H9 (cell line): ENCODE results near the gene RHBDL1. TPM values are rescaled to one million over a fixed set of nuclear protein-coding genes. Genes with fewer than 3 reads are reported as not detected.

Experiments
- DNase-seq: peaks from one replicate; pipeline ENCODE4 v3.0.0-alpha.2; 2017
- H2AFZ ChIP-seq: one replicate; pipeline ENCODE4 v1.6.1; 2013; ENCODE audit warnings: mild to moderate bottlenecking, low read length, control low read depth, moderate library complexity
- H2AK5ac ChIP-seq: 2 replicates; pipeline ENCODE4 v1.6.1; 2013; ENCODE audit warnings: low read length, control low read depth, mixed read lengths; ENCODE audit not compliant: insufficient read length
- H2BK120ac ChIP-seq: one replicate; pipeline ENCODE4 v1.6.1; 2013; ENCODE audit warnings: low read depth, mild to moderate bottlenecking, low read length, control low read depth, inconsistent platforms; ENCODE audit not compliant: poor library complexity, severe bottlenecking
- H2BK12ac ChIP-seq: 2 replicates; pipeline ENCODE4 v1.6.1; 2013; ENCODE audit warnings: low read length, control low read depth, mixed read lengths, low read depth; ENCODE audit not compliant: insufficient read length
- H2BK15ac ChIP-seq: 2 replicates; pipeline ENCODE4 v1.6.1; 2013; ENCODE audit warnings: low read depth, low read length, control low read depth
- H2BK20ac ChIP-seq: one replicate; pipeline ENCODE4 v1.6.1; 2013; ENCODE audit warnings: low read depth, mild to moderate bottlenecking, low read length, control low read depth, inconsistent platforms; ENCODE audit not compliant: poor library complexity, severe bottlenecking
- H2BK5ac ChIP-seq: 2 replicates; pipeline ENCODE4 v1.6.1; 2013; ENCODE audit warnings: low read length, control low read depth, mixed read lengths; ENCODE audit not compliant: insufficient read length
- H3K14ac ChIP-seq: 2 replicates; pipeline ENCODE4 v1.6.1; 2013; ENCODE audit warnings: low read length, control low read depth; ENCODE audit not compliant: insufficient read depth
- H3K18ac ChIP-seq: 2 replicates; pipeline ENCODE4 v1.6.1; 2013; ENCODE audit warnings: low read depth, mild to moderate bottlenecking, mixed read lengths, low read length, control low read depth; ENCODE audit not compliant: insufficient read length
- H3K23ac ChIP-seq: 2 replicates; pipeline ENCODE4 v1.6.1; 2013; ENCODE audit warnings: low read length, control low read depth, mixed read lengths, low read depth; ENCODE audit not compliant: insufficient read length
- H3K23me2 ChIP-seq: 2 replicates; pipeline ENCODE4 v1.6.1; 2013; ENCODE audit warnings: low read depth, mild to moderate bottlenecking, mixed read lengths, low read length, control low read depth; ENCODE audit not compliant: insufficient read length, poor library complexity, severe bottlenecking
- H3K27ac ChIP-seq: 2 replicates; pipeline ENCODE4 v1.5.1; 2013; ENCODE audit warnings: low read length, control low read depth, mixed read lengths, low read depth; ENCODE audit not compliant: insufficient read length
- H3K27me3 ChIP-seq: 2 replicates; pipeline ENCODE4 v1.6.1; 2013; ENCODE audit warnings: low read length, control low read depth, inconsistent platforms; ENCODE audit not compliant: insufficient read depth
- H3K4ac ChIP-seq: 2 replicates; pipeline ENCODE4 v1.6.1; 2013; ENCODE audit warnings: low read depth, mild to moderate bottlenecking, control low read depth, inconsistent platforms, low read length, moderate library complexity
- H3K4me1 ChIP-seq: 2 replicates; pipeline ENCODE4 v1.6.1; 2013; ENCODE audit warnings: low read length, control low read depth, inconsistent platforms; ENCODE audit not compliant: insufficient read depth
- H3K4me2 ChIP-seq: 2 replicates; pipeline ENCODE4 v1.6.1; 2013; ENCODE audit warnings: low read length, control low read depth, mixed read lengths; ENCODE audit not compliant: insufficient read length, insufficient read depth
- H3K56ac ChIP-seq: 2 replicates; pipeline ENCODE4 v1.6.1; 2013; ENCODE audit warnings: low read depth, mild to moderate bottlenecking, mixed read lengths, low read length, control low read depth; ENCODE audit not compliant: insufficient read length
- H3K79me1 ChIP-seq: 2 replicates; pipeline ENCODE4 v1.6.1; 2013; ENCODE audit warnings: low read depth, mild to moderate bottlenecking, moderate library complexity, low read length, control low read depth, inconsistent platforms; ENCODE audit not compliant: insufficient read depth, poor library complexity, severe bottlenecking
- H3K79me2 ChIP-seq: 2 replicates; pipeline ENCODE4 v1.6.1; 2013; ENCODE audit warnings: low read length, control low read depth, inconsistent platforms; ENCODE audit not compliant: insufficient read depth
- H3K9ac ChIP-seq: 2 replicates; pipeline ENCODE4 v1.6.1; 2013; ENCODE audit warnings: low read length, control low read depth, mixed read lengths; ENCODE audit not compliant: insufficient read length; ENCODE audit errors: extremely low read depth
- H3K9me3 ChIP-seq: one replicate; pipeline ENCODE4 v1.6.1; 2013; ENCODE audit warnings: low read depth, low read length, inconsistent platforms; ENCODE audit not compliant: control insufficient read depth
- H3T11ph ChIP-seq: one replicate; pipeline ENCODE4 v1.6.1; 2013; ENCODE audit warnings: mild to moderate bottlenecking, low read length, control low read depth, inconsistent platforms
- H4K20me1 ChIP-seq: one replicate; pipeline ENCODE4 v1.6.1; 2013; ENCODE audit not compliant: control insufficient read depth, insufficient read length, insufficient read depth
- H4K5ac ChIP-seq: 2 replicates; pipeline ENCODE4 v1.6.1; 2013; ENCODE audit warnings: low read depth, mild to moderate bottlenecking, mixed read lengths, low read length, control low read depth; ENCODE audit not compliant: insufficient read length
- H4K8ac ChIP-seq: replicated peaks from 2 replicates; pipeline ENCODE4 v1.6.1; 2013; ENCODE audit warnings: low read length, control low read depth, mixed read lengths, low read depth; ENCODE audit not compliant: insufficient read length
- H4K91ac ChIP-seq: 2 replicates; pipeline ENCODE4 v1.6.1; 2013; ENCODE audit warnings: low read depth, mild to moderate bottlenecking, moderate library complexity, mixed read lengths, low read length, control low read depth; ENCODE audit not compliant: insufficient read length
- H3K27ac Mint-ChIP-seq, 3 experiments: 2 replicates in 2 of 3; 3 replicates in 1 of 3; pipeline ENCODE4 v1.8.0; 2020 to 2021; ENCODE audit warnings: mixed read lengths in 3 of 3, mild to moderate bottlenecking in 1 of 3, moderate library complexity in 1 of 3
- H3K27me3 Mint-ChIP-seq: 2 replicates; pipeline ENCODE4 v1.8.0; 2021; ENCODE audit warnings: low read depth, mild to moderate bottlenecking, moderate library complexity, mixed read lengths
- H3K36me3 Mint-ChIP-seq, 3 experiments: 2 replicates in 2 of 3; 3 replicates in 1 of 3; pipeline ENCODE4 v1.8.0; 2020 to 2021; ENCODE audit warnings: low read depth in 3 of 3, mixed read lengths in 3 of 3; ENCODE audit not compliant: insufficient read depth in 1 of 3
- H3K4me1 Mint-ChIP-seq, 2 experiments: 2 replicates each; pipeline ENCODE4 v1.8.0; 2020; ENCODE audit warnings: mixed read lengths in 2 of 2
- H3K4me3 Mint-ChIP-seq, 2 experiments: 2 replicates in 1 of 2; 3 replicates in 1 of 2; pipeline ENCODE4 v1.8.0; 2020 to 2021; ENCODE audit warnings: mild to moderate bottlenecking in 2 of 2, mixed read lengths in 2 of 2, moderate library complexity in 1 of 2
- H3K9me3 Mint-ChIP-seq, 2 experiments: 2 replicates in 1 of 2; 3 replicates in 1 of 2; pipeline ENCODE4 v1.8.0; 2020; ENCODE audit warnings: mild to moderate bottlenecking in 2 of 2, mixed read lengths in 2 of 2, moderate library complexity in 1 of 2
- WGBS: extraction: QIAGEN DNeasy Blood & Tissue Kit; methylation state at CpG from one replicate; pipeline ENCODE4 v1.1.7; 2013; ENCODE audit warnings: missing lambda C conversion rate, low lambda C conversion rate, mixed read lengths; ENCODE audit not compliant: insufficient read length; ENCODE audit errors: extremely low coverage; 5-methylcytosine and 5-hydroxymethylcytosine counted together
- total RNA-seq: library from RNA; stranded (reverse); gene quantifications from 2 replicates; pipeline ENCODE4 v1.2.1, GENCODE V29; 2021
- TF ChIP-seq, protein P1 (sequence below): fragments of 200-600 bp; sonication (generic); conservative IDR thresholded peaks from 3 replicates; pipeline ENCODE4 v1.8.0; 2021; ENCODE audit warnings: antibody characterized with exemption, mild to moderate bottlenecking

Gene RHBDL1
- total RNA-seq, 1 experiment from 2014 or later, result 7.6 TPM

DNA sequence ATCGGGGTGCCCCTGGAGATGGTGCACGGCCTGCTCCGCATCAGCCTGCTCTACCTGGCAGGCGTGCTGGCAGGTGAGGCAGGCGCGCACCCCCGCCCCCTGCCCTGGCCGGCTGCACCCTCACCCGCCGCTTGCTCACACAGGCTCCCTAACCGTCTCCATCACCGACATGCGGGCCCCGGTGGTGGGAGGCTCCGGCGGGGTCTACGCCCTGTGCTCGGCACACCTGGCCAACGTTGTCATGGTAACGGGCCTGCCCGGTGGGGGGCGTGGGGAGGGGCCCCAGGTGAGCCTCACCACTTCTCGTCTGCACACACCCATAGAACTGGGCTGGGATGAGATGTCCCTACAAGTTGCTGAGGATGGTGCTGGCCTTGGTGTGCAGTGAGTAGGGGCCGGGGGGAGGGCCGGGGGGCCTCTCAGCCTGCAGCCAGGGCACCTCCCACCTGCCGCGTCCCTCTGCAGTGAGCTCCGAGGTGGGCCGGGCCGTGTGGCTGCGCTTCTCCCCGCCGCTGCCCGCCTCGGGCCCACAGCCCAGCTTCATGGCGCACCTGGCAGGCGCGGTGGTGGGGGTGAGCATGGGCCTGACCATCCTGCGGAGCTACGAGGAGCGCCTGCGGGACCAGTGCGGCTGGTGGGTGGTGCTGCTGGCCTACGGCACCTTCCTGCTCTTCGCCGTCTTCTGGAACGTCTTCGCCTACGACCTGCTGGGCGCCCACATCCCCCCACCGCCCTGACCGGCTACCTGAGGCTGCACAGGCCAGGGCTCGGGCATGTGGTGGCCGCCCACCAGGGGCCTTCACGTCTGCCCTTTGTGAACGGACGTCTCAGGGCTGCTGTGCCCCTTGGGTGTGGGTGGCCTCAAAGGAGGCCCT lies 2.1 kb downstream of the RHBDL1 start:
- Histone ChIP-seq H3K14ac (no peak overlapping the region), H3K27me3 (no peaks in the 10 kb centered on the region), H3K56ac (no peak overlapping the region), H4K20me1 (no peaks in the 10 kb centered on the region), H4K8ac (no peak overlapping the region), H3K27ac (no peak overlapping the region), H4K91ac (no peak overlapping the region), H3K23me2 (peaks cover 15% of the 10 kb centered on the region), H3K79me1 (no peaks in the 10 kb centered on the region), H2BK5ac (no peak overlapping the region), H3T11ph (no peak overlapping the region), H3K18ac (no peak overlapping the region), H3K23ac (no peak overlapping the region), H3K9ac (no peak overlapping the region), H2BK12ac (no peak overlapping the region), H3K4me1 (no peaks in the 10 kb centered on the region), H2BK120ac (no peak overlapping the region), H2AK5ac (no peak overlapping the region), H3K9me3 (no peaks in the 10 kb centered on the region), H2BK20ac (no peak overlapping the region), H3K4me2 (no peak overlapping the region), H2AFZ (no peak overlapping the region), H4K5ac (no peak overlapping the region), H3K79me2 (peaks cover 2% of the 10 kb centered on the region; the same call in 1 of the 2 replicates), H3K4ac (no peak overlapping the region), H2BK15ac (no peak overlapping the region)
- TF ChIP-seq, protein P1, sequence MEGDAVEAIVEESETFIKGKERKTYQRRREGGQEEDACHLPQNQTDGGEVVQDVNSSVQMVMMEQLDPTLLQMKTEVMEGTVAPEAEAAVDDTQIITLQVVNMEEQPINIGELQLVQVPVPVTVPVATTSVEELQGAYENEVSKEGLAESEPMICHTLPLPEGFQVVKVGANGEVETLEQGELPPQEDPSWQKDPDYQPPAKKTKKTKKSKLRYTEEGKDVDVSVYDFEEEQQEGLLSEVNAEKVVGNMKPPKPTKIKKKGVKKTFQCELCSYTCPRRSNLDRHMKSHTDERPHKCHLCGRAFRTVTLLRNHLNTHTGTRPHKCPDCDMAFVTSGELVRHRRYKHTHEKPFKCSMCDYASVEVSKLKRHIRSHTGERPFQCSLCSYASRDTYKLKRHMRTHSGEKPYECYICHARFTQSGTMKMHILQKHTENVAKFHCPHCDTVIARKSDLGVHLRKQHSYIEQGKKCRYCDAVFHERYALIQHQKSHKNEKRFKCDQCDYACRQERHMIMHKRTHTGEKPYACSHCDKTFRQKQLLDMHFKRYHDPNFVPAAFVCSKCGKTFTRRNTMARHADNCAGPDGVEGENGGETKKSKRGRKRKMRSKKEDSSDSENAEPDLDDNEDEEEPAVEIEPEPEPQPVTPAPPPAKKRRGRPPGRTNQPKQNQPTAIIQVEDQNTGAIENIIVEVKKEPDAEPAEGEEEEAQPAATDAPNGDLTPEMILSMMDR, result no peak
- H3K4me1 Mint-ChIP-seq, result peaks cover 17 to 34% of the 10 kb centered on the region in 2 experiments
- H3K27me3 Mint-ChIP-seq, result peaks cover 3% of the 10 kb centered on the region; the same call in 1 of the 2 replicates
- H3K36me3 Mint-ChIP-seq, result peaks cover 17 to 25% (median 22%) of the 10 kb centered on the region in 3 experiments; a peak in 6 of 7 replicates
- no CpG with 5 or more reads among the region's 57 CpGs for whole genome bisulfite sequencing
- H3K27ac Mint-ChIP-seq, result no peak overlapping the region
- H3K4me3 Mint-ChIP-seq, result no peak overlapping the region
- peak; percentile 67 for DNase-seq
- no peaks in the 10 kb centered on the region for H3K9me3 Mint-ChIP-seq
